WTC11 (cell line): ENCODE measurements around the gene TLE4. TPM values are rescaled to one million over a fixed set of nuclear protein-coding genes. Genes with fewer than 3 reads are reported as not detected.
"Not testable (repeated sequence)": the region's sequence is repeated elsewhere in the genome, so short reads cannot be mapped to it uniquely, and the experiment has no call there.

Experiments used
- ATAC-seq: fragments of 200-7000 bp; cut with Tn5 transposase; 2 replicates; pipeline ENCODE4 v1.10.0; 2021; ENCODE audit warnings: mild to moderate bottlenecking, moderate library complexity
- CTCF ChIA-PET: fragments of 300-600 bp; sonication (Branson Sonifier 250); formaldehyde crosslinking; loops from one replicate; lab custom pipeline; 2021; ENCODE audit warnings: antibody characterized with exemption; lab: Charles Lee
- POLR2A ChIA-PET: fragments of 350-600 bp; sonication (Branson Sonifier 250); formaldehyde crosslinking; loops from one replicate; lab custom pipeline; 2021; ENCODE audit warnings: antibody characterized with exemption; lab: Charles Lee
- DNase-seq: peaks from one replicate; pipeline ENCODE4 v3.0.0; 2021; ENCODE audit warnings: low spot score
- H3K27ac Mint-ChIP-seq: 2 replicates; pipeline ENCODE4 v1.8.0; 2021; ENCODE audit warnings: mixed read lengths
- H3K27me3 Mint-ChIP-seq: 2 replicates; pipeline ENCODE4 v1.8.0; 2021; ENCODE audit warnings: low read depth, mild to moderate bottlenecking, moderate library complexity, mixed read lengths
- H3K36me3 Mint-ChIP-seq: 2 replicates; pipeline ENCODE4 v1.8.0; 2021; ENCODE audit warnings: mixed read lengths
- H3K4me1 Mint-ChIP-seq: 2 replicates; pipeline ENCODE4 v1.8.0; 2022; ENCODE audit warnings: mixed read lengths
- H3K4me3 Mint-ChIP-seq: 2 replicates; pipeline ENCODE4 v1.8.0; 2021; ENCODE audit warnings: mild to moderate bottlenecking, moderate library complexity, mixed read lengths
- H3K9me3 Mint-ChIP-seq: 2 replicates; pipeline ENCODE4 v1.8.0; 2021; ENCODE audit warnings: mixed read lengths
- CBFB ChIP-seq: sonication (generic); formaldehyde crosslinking; IDR thresholded peaks from 2 replicates; pipeline ENCODE4 v1.8.1; 2022; ENCODE audit warnings: mild to moderate bottlenecking, low read depth, missing genetic modification reagents
- CREB1 ChIP-seq: sonication (generic); formaldehyde crosslinking; IDR thresholded peaks from 2 replicates; pipeline ENCODE4 v1.8.0; 2023; ENCODE audit warnings: mild to moderate bottlenecking, missing genetic modification reagents
- CREM ChIP-seq: sonication (generic); formaldehyde crosslinking; IDR thresholded peaks from 2 replicates; pipeline ENCODE4 v1.8.1; 2022; ENCODE audit warnings: mild to moderate bottlenecking, missing genetic modification reagents, moderate library complexity
- ELF4 ChIP-seq: sonication (generic); formaldehyde crosslinking; IDR thresholded peaks from 2 replicates; pipeline ENCODE4 v1.8.1; 2022; ENCODE audit warnings: low read depth, mild to moderate bottlenecking, moderate library complexity, missing genetic modification reagents
- ETV6 ChIP-seq: sonication (generic); formaldehyde crosslinking; IDR thresholded peaks from 2 replicates; pipeline ENCODE4 v1.8.1; 2022; ENCODE audit warnings: mild to moderate bottlenecking, missing genetic modification reagents
- FOXK1 ChIP-seq: sonication (generic); formaldehyde crosslinking; IDR thresholded peaks from 2 replicates; pipeline ENCODE4 v1.8.0; 2022; ENCODE audit warnings: mild to moderate bottlenecking, moderate library complexity, missing genetic modification reagents
- FOXP1 ChIP-seq: sonication (generic); formaldehyde crosslinking; IDR thresholded peaks from 2 replicates; pipeline ENCODE4 v1.8.0; 2022; ENCODE audit warnings: missing genetic modification reagents, mild to moderate bottlenecking, moderate library complexity, borderline replicate concordance
- JUN ChIP-seq: sonication (generic); formaldehyde crosslinking; IDR thresholded peaks from 2 replicates; pipeline ENCODE4 v1.8.0; 2023; ENCODE audit warnings: mild to moderate bottlenecking, missing genetic modification reagents
- NFATC4 ChIP-seq: fragments of 250-450 bp; sonication (Bioruptor Pico); IDR thresholded peaks from 2 replicates; pipeline ENCODE4 v1.9.0; 2021; ENCODE audit warnings: mild to moderate bottlenecking
- NR1H2 ChIP-seq: sonication (generic); formaldehyde crosslinking; IDR thresholded peaks from 2 replicates; pipeline ENCODE4 v1.9.0; 2021; ENCODE audit warnings: mild to moderate bottlenecking, moderate library complexity, missing genetic modification reagents
- NR2C2 ChIP-seq: sonication (generic); formaldehyde crosslinking; IDR thresholded peaks from 2 replicates; pipeline ENCODE4 v1.8.0; 2022; ENCODE audit warnings: mild to moderate bottlenecking, missing genetic modification reagents
- NR3C1 ChIP-seq: sonication (generic); formaldehyde crosslinking; conservative IDR thresholded peaks from 2 replicates; pipeline ENCODE4 v1.8.1; 2023; ENCODE audit warnings: low read depth, mild to moderate bottlenecking, missing genetic modification reagents
- PRRX2 ChIP-seq: fragments of 250-450 bp; sonication (Bioruptor Pico); IDR thresholded peaks from 2 replicates; pipeline ENCODE4 v1.8.0; 2021; ENCODE audit warnings: mild to moderate bottlenecking
- SP1 ChIP-seq: sonication (generic); formaldehyde crosslinking; conservative IDR thresholded peaks from 2 replicates; pipeline ENCODE4 v1.8.1; 2022; ENCODE audit warnings: missing genetic modification reagents
- TCF7 ChIP-seq: sonication (generic); formaldehyde crosslinking; IDR thresholded peaks from 2 replicates; pipeline ENCODE4 v1.8.0; 2022; ENCODE audit warnings: mild to moderate bottlenecking, low read depth, missing genetic modification reagents, moderate library complexity
- TEAD1 ChIP-seq: sonication (generic); formaldehyde crosslinking; IDR thresholded peaks from 2 replicates; pipeline ENCODE4 v1.8.0; 2022; ENCODE audit warnings: mild to moderate bottlenecking, missing genetic modification reagents
- TP53 ChIP-seq: sonication (generic); formaldehyde crosslinking; IDR thresholded peaks from 2 replicates; pipeline ENCODE4 v1.8.1; 2023; ENCODE audit warnings: mild to moderate bottlenecking, missing genetic modification reagents
- ZNF232 ChIP-seq: sonication (generic); formaldehyde crosslinking; IDR thresholded peaks from 2 replicates; pipeline ENCODE4 v1.8.0; 2022; ENCODE audit warnings: mild to moderate bottlenecking, missing genetic modification reagents
- ZNF263 ChIP-seq: sonication (generic); formaldehyde crosslinking; IDR thresholded peaks from 2 replicates; pipeline ENCODE4 v1.8.1; 2022; ENCODE audit warnings: low read depth, mild to moderate bottlenecking, moderate library complexity, missing genetic modification reagents
- ZNF416 ChIP-seq: fragments of 250-450 bp; sonication (Bioruptor Pico); IDR thresholded peaks from 2 replicates; pipeline ENCODE4 v1.9.0; 2021; ENCODE audit warnings: mild to moderate bottlenecking, inconsistent platforms
- total RNA-seq: library from RNA; stranded (reverse); gene quantifications from 3 replicates; pipeline ENCODE4 v1.2.3, GENCODE V29; 2021
- TF ChIP-seq, protein P1 (sequence below): sonication (generic); formaldehyde crosslinking; IDR thresholded peaks from 2 replicates; pipeline ENCODE4 v1.8.1; 2023; ENCODE audit warnings: mild to moderate bottlenecking, missing genetic modification reagents
- TF ChIP-seq, protein P2 (sequence below): sonication (generic); formaldehyde crosslinking; IDR thresholded peaks from 2 replicates; pipeline ENCODE4 v1.8.1; 2023; ENCODE audit warnings: mild to moderate bottlenecking, missing genetic modification reagents
- TF ChIP-seq, protein P3 (sequence below): sonication (generic); formaldehyde crosslinking; IDR thresholded peaks from 2 replicates; pipeline ENCODE4 v1.8.1; 2023; ENCODE audit warnings: mild to moderate bottlenecking, moderate library complexity, missing genetic modification reagents
- TF ChIP-seq, protein P4 (sequence below): sonication (generic); formaldehyde crosslinking; conservative IDR thresholded peaks from 2 replicates; pipeline ENCODE4 v1.8.1; 2022; ENCODE audit warnings: mild to moderate bottlenecking, missing genetic modification reagents

Gene TLE4
- total RNA-seq, 1 experiment from 2014 or later, result 48.1 TPM

GRCh38 chr9:79745752-79746336, 174.1 kb downstream of the TLE4 start:
- Mint-ChIP-seq H3K4me3 (no peak overlapping the region), H3K27me3 (no peaks in the 10 kb centered on the region), H3K27ac (no peak overlapping the region), H3K4me1 (peaks cover 12% of the 10 kb centered on the region), H3K36me3 (peaks cover under 1% of the 10 kb centered on the region), H3K9me3 (peaks cover 1% of the 10 kb centered on the region)
- DNase-seq (no peak), ATAC-seq (no peak)
- TF ChIP-seq ELF4 (no peak), ETV6 (CRISPR knock-in tag) (no peak), JUN (CRISPR knock-in tag) (no peak), NR3C1 (CRISPR knock-in tag) (no peak), TP53 (CRISPR knock-in tag) (no peak), SP1 (CRISPR knock-in tag) (no peak), PRRX2 (no peak), FOXP1 (CRISPR knock-in tag) (no peak), CREM (CRISPR knock-in tag) (no peak), NR2C2 (no peak), CREB1 (CRISPR knock-in tag) (no peak), ZNF263 (no peak), ZNF232 (CRISPR knock-in tag) (no peak), NFATC4 (CRISPR knock-in tag) (no peak), TEAD1 (no peak), TCF7 (CRISPR knock-in tag) (no peak)
- TF ChIP-seq, protein P1, sequence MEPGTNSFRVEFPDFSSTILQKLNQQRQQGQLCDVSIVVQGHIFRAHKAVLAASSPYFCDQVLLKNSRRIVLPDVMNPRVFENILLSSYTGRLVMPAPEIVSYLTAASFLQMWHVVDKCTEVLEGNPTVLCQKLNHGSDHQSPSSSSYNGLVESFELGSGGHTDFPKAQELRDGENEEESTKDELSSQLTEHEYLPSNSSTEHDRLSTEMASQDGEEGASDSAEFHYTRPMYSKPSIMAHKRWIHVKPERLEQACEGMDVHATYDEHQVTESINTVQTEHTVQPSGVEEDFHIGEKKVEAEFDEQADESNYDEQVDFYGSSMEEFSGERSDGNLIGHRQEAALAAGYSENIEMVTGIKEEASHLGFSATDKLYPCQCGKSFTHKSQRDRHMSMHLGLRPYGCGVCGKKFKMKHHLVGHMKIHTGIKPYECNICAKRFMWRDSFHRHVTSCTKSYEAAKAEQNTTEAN (CRISPR knock-in tag), result no peak
- TF ChIP-seq, protein P2, sequence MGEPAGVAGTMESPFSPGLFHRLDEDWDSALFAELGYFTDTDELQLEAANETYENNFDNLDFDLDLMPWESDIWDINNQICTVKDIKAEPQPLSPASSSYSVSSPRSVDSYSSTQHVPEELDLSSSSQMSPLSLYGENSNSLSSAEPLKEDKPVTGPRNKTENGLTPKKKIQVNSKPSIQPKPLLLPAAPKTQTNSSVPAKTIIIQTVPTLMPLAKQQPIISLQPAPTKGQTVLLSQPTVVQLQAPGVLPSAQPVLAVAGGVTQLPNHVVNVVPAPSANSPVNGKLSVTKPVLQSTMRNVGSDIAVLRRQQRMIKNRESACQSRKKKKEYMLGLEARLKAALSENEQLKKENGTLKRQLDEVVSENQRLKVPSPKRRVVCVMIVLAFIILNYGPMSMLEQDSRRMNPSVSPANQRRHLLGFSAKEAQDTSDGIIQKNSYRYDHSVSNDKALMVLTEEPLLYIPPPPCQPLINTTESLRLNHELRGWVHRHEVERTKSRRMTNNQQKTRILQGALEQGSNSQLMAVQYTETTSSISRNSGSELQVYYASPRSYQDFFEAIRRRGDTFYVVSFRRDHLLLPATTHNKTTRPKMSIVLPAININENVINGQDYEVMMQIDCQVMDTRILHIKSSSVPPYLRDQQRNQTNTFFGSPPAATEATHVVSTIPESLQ (CRISPR knock-in tag), result no peak
- TF ChIP-seq, protein P3, sequence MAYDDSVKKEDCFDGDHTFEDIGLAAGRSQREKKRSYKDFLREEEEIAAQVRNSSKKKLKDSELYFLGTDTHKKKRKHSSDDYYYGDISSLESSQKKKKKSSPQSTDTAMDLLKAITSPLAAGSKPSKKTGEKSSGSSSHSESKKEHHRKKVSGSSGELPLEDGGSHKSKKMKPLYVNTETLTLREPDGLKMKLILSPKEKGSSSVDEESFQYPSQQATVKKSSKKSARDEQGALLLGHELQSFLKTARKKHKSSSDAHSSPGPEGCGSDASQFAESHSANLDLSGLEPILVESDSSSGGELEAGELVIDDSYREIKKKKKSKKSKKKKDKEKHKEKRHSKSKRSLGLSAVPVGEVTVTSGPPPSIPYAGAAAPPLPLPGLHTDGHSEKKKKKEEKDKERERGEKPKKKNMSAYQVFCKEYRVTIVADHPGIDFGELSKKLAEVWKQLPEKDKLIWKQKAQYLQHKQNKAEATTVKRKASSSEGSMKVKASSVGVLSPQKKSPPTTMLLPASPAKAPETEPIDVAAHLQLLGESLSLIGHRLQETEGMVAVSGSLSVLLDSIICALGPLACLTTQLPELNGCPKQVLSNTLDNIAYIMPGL, result no peak
- ChIA-PET POLR2A (no interaction called here), CTCF (no interaction called here)

DNA sequence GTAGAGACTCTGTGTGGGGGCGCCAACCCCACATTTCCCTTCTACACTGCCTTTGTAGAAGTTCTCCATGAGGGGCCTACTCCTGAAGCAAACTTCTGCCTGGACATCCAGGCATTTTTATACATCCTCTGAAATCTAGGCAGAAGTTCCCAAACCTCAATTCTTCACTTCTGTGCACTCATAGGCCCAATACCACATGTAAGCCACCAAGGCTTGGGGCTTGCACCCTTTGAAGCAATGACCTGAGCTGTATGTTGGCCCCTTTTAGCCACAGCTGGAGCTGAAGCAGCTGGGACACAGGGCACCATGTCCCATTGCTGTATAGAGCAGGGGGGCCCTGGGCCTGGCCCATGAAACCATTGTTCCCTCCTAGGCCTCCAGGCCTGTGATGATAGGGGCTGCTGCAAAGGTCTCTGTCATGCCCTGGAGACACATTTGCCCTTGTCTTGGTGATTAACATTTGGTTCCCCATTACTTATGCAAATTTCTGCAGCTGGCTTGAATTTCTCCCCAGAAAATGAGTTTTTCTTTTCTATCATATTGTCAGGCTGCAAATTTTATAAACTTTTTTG, 180.2 kb downstream of the TLE4 start:
- H3K9me3 Mint-ChIP-seq, result peaks cover 24% of the 10 kb centered on the region
- ATAC-seq, POLR2A ChIA-PET, CTCF ChIA-PET, DNase-seq, H3K4me3 Mint-ChIP-seq, H3K27me3 Mint-ChIP-seq, H3K27ac Mint-ChIP-seq, H3K4me1 Mint-ChIP-seq: not testable (repeated sequence)
- peaks cover 21% of the 10 kb centered on the region for H3K36me3 Mint-ChIP-seq

- no peak overlapping the region for H3K4me3 Mint-ChIP-seq
- DNase-seq (no peak), ATAC-seq (no peak)
- no peak overlapping the region for H3K27ac Mint-ChIP-seq
- H3K36me3 Mint-ChIP-seq, result peaks cover 15% of the 10 kb centered on the region
- POLR2A ChIA-PET, result no interaction called here
- no peaks in the 10 kb centered on the region for H3K27me3 Mint-ChIP-seq
- peaks cover 27% of the 10 kb centered on the region for H3K9me3 Mint-ChIP-seq
- H3K4me1 Mint-ChIP-seq, result no peaks in the 10 kb centered on the region
- CTCF ChIA-PET, result no interaction called here
- TF ChIP-seq CBFB (no peak), ZNF416 (CRISPR knock-in tag) (no peak), NR1H2 (CRISPR knock-in tag) (no peak), FOXK1 (no peak)
- TF ChIP-seq, protein P4, sequence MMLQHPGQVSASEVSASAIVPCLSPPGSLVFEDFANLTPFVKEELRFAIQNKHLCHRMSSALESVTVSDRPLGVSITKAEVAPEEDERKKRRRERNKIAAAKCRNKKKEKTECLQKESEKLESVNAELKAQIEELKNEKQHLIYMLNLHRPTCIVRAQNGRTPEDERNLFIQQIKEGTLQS (CRISPR knock-in tag), result no peak
Measured at GRCh38 chr9:79756414-79756813, 184.6 kb downstream of the TLE4 start.
